Heart left ventricle (tissue), 13 donors: ENCODE data around the gene QKI.

ENCODE experiments used
- CTCF ChIP-seq, 12 donors: fragments of 200-600 bp; sonication (generic) in 4 of 12; IDR thresholded peaks; one replicate each; pipeline versions ENCODE4 v1.5.0 to v1.8.0; 2018 to 2022; ENCODE audit warnings: antibody characterized with exemption in 12 of 12, mild to moderate bottlenecking in 5 of 12
- POLR2A ChIP-seq, 2 donors: fragments of 450-650 bp; IDR thresholded peaks; one replicate each; pipeline ENCODE4 v1.6.1; 2017; ENCODE audit warnings: antibody characterized with exemption in 2 of 2, mild to moderate bottlenecking in 2 of 2, moderate library complexity in 2 of 2
- donor health status: ischemic (EF 13 %, LVEDD 7.1; RV severe dilation, severe dysfunction).
- donor health status: DM: no; HTN: yes; CAD: no.
- donor health status: DM: no; HTN: no; CAD: no.
- donor health status: ischemic (EF 25% LVEDD 6.9; RV normal size, moderate dysfunction).
- donor health status: ischemic (EF 25% LVEDD 5.7; RV mildly dilated, moderate dysfunction).
- donor health status: ischemic (EF 35%, LVEDD 5.7; RV mildly dilated, moderate dysfunction).
- donor health status: nonischemic (EF 11% LVEDD 7.7; RV severe dilation, severe dysfunction).
- donor health status: DM: yes; HTN: yes; CAD: no.
- donor health status: PGD.
- donor health status: ischemic (EF 29% LVEDD 5.4; RV normal size, mild dysfunction).
- donor health status: nonischemic (EF 23%, LVEDD 6.1; RV moderate dilation, normal function).

- TF ChIP-seq POLR2A (IDR thresholded peaks at IDR 0.05) = no peak
- TF ChIP-seq CTCF (IDR thresholded peaks at IDR 0.05) = no peak
Measured at GRCh38 chr6:163392533-163392932, 22.0 kb upstream of the QKI start.
